IMR-90 (cell line): ENCODE results near the gene OGFOD3. TPM values are rescaled to one million over a fixed set of nuclear protein-coding genes. Genes with fewer than 3 reads are reported as not detected.

Experiments used
- ATAC-seq: fragments of 200-7000 bp; cut with Tn5 transposase; 2 replicates; pipeline ENCODE4 v1.9.1; 2020; ENCODE audit warnings: low read depth, mild to moderate bottlenecking, moderate library complexity
- BruUV-seq: library from RNA; stranded (reverse); fragments of 400-500 nt; replicated peaks from 2 replicates; lab custom pipeline; 2021; lab: Mats Ljungman, UMichigan
- CTCF ChIA-PET: fragments of 300-600 bp; formaldehyde crosslinking; extraction: SDS; loops from one replicate; lab custom pipeline; 2021; ENCODE audit warnings: antibody characterized with exemption; lab: Yijun Ruan, JAX
- POLR2A ChIA-PET: fragments of 300-600 bp; sonication (Branson Sonifier 250); formaldehyde crosslinking; loops from one replicate; lab custom pipeline; 2022; ENCODE audit warnings: antibody characterized with exemption; ENCODE audit not compliant: unreplicated experiment; lab: Charles Lee
- DNase-seq: peaks from one replicate; pipeline ENCODE4 v3.0.0; 2013
- H2AFZ ChIP-seq: replicated peaks from 2 replicates; pipeline ENCODE3; 2013; ENCODE audit warnings: low read length, mild to moderate bottlenecking; ENCODE audit not compliant: poor library complexity
- H2AK5ac ChIP-seq: 2 replicates; pipeline ENCODE4 v1.6.1; 2013; ENCODE audit warnings: low read depth, low read length, inconsistent platforms
- H2AK9ac ChIP-seq: replicated peaks from 2 replicates; pipeline ENCODE3; 2013; ENCODE audit warnings: mild to moderate bottlenecking, low read depth, low read length, moderate library complexity; ENCODE audit not compliant: poor library complexity
- H2BK120ac ChIP-seq: 2 replicates; pipeline ENCODE4 v1.6.1; 2013; ENCODE audit warnings: low read depth, low read length, inconsistent platforms
- H2BK15ac ChIP-seq: 3 replicates; pipeline ENCODE4 v1.6.1; 2013; ENCODE audit warnings: low read depth, low read length, inconsistent platforms
- H2BK20ac ChIP-seq: 2 replicates; pipeline ENCODE4 v1.6.1; 2013; ENCODE audit warnings: low read depth, mild to moderate bottlenecking, inconsistent platforms, low read length, moderate library complexity
- H2BK5ac ChIP-seq: 2 replicates; pipeline ENCODE4 v1.6.1; 2013; ENCODE audit warnings: mild to moderate bottlenecking, low read depth, low read length, inconsistent platforms; ENCODE audit not compliant: poor library complexity, severe bottlenecking
- H3K14ac ChIP-seq: replicated peaks from 2 replicates; pipeline ENCODE4 v1.6.1; 2013; ENCODE audit warnings: low read depth, low read length, inconsistent platforms
- H3K18ac ChIP-seq: 2 replicates; pipeline ENCODE4 v1.6.1; 2013; ENCODE audit warnings: low read depth, low read length, control low read depth
- H3K23ac ChIP-seq: 2 replicates; pipeline ENCODE4 v1.6.1; 2013; ENCODE audit warnings: low read depth, low read length, inconsistent platforms
- H3K27ac ChIP-seq: 2 replicates; pipeline ENCODE4 v1.5.1; 2013; ENCODE audit warnings: mild to moderate bottlenecking, control low read depth, low read length; ENCODE audit not compliant: insufficient read depth
- H3K27me3 ChIP-seq: 2 replicates; pipeline ENCODE4 v1.6.1; 2013; ENCODE audit warnings: low read length; ENCODE audit not compliant: control insufficient read depth, insufficient read depth
- H3K36me3 ChIP-seq: 2 replicates; pipeline ENCODE4 v1.6.1; 2013; ENCODE audit warnings: low read length, mixed read lengths; ENCODE audit not compliant: control insufficient read depth, insufficient read depth
- H3K4ac ChIP-seq: 2 replicates; pipeline ENCODE4 v1.6.1; 2013; ENCODE audit warnings: low read depth, low read length, inconsistent platforms
- H3K4me1 ChIP-seq: 2 replicates; pipeline ENCODE4 v1.6.1; 2013; ENCODE audit warnings: low read length, mixed read lengths; ENCODE audit not compliant: control insufficient read depth, insufficient read depth
- H3K4me2 ChIP-seq: 2 replicates; pipeline ENCODE4 v1.6.1; 2013; ENCODE audit warnings: low read depth, mild to moderate bottlenecking, control low read depth, low read length, moderate library complexity
- H3K4me3 ChIP-seq: 2 replicates; pipeline ENCODE4 v1.5.1; 2013; ENCODE audit warnings: low read depth, mild to moderate bottlenecking, control low read depth, low read length, moderate library complexity; ENCODE audit not compliant: insufficient read depth
- H3K56ac ChIP-seq: 2 replicates; pipeline ENCODE4 v1.6.1; 2013; ENCODE audit warnings: low read length, inconsistent platforms; ENCODE audit not compliant: insufficient read depth; ENCODE audit errors: extremely low read depth
- H3K79me1 ChIP-seq, 2 experiments: 2 replicates each; pipeline ENCODE4 v1.6.1; 2013; ENCODE audit warnings: low read length in 2 of 2, inconsistent platforms in 1 of 2, low read depth in 1 of 2
- H3K9ac ChIP-seq: 2 replicates; pipeline ENCODE4 v1.6.1; 2013; ENCODE audit warnings: low read depth, low read length, control low read depth
- H3K9me1 ChIP-seq: 2 replicates; pipeline ENCODE4 v1.6.1; 2013; ENCODE audit warnings: low read length, inconsistent platforms; ENCODE audit not compliant: insufficient read depth
- H3K9me3 ChIP-seq: 2 replicates; pipeline ENCODE4 v1.6.1; 2013; ENCODE audit warnings: low read length; ENCODE audit not compliant: control insufficient read depth, insufficient read depth
- H4K20me1 ChIP-seq: 2 replicates; pipeline ENCODE4 v1.6.1; 2013; ENCODE audit warnings: low read length, inconsistent platforms; ENCODE audit not compliant: insufficient read depth
- H4K5ac ChIP-seq: 2 replicates; pipeline ENCODE4 v1.6.1; 2013; ENCODE audit warnings: mild to moderate bottlenecking, low read depth, low read length, control low read depth
- H4K8ac ChIP-seq, 2 experiments: 2 replicates each; pipeline ENCODE4 v1.6.1; 2013; ENCODE audit warnings: low read depth in 2 of 2, low read length in 2 of 2, control low read depth in 1 of 2, inconsistent platforms in 1 of 2
- H4K91ac ChIP-seq: 2 replicates; pipeline ENCODE4 v1.6.1; 2013; ENCODE audit warnings: low read depth, low read length, inconsistent platforms; ENCODE audit not compliant: insufficient read depth
- BHLHE40 ChIP-seq: fragments of 150-350 bp; IDR thresholded peaks from 2 replicates; pipeline ENCODE4 v1.6.1; 2016; ENCODE audit warnings: mild to moderate bottlenecking, low read depth, low read length
- CEBPB ChIP-seq: IDR thresholded peaks from 2 replicates; pipeline ENCODE4 v1.6.1; 2012; ENCODE audit warnings: low read depth, low read length, improper control_type of control experiment
- CHD1 ChIP-seq: IDR thresholded peaks from 2 replicates; pipeline ENCODE4 v1.6.1; 2012; ENCODE audit warnings: low read depth, low read length, improper control_type of control experiment
- CTCF ChIP-seq: conservative IDR thresholded peaks from 2 replicates; pipeline ENCODE4 v1.5.1; 2012; ENCODE audit warnings: mild to moderate bottlenecking, low read depth, low read length, improper control_type of control experiment
- ELK1 ChIP-seq: fragments of 150-350 bp; IDR thresholded peaks from 2 replicates; pipeline ENCODE4 v1.6.1; 2016; ENCODE audit warnings: low read depth, mild to moderate bottlenecking, low read length, moderate library complexity, borderline replicate concordance
- FOS ChIP-seq: fragments of 150-350 bp; IDR thresholded peaks from 2 replicates; pipeline ENCODE4 v1.6.1; 2016; ENCODE audit warnings: low read depth, low read length
- MAFK ChIP-seq: IDR thresholded peaks from 2 replicates; pipeline ENCODE4 v1.6.1; 2012; ENCODE audit warnings: low read depth, low read length, improper control_type of control experiment
- MAZ ChIP-seq: IDR thresholded peaks from 2 replicates; pipeline ENCODE4 v1.6.1; 2012; ENCODE audit warnings: low read depth, mild to moderate bottlenecking, low read length, improper control_type of control experiment, moderate library complexity, borderline replicate concordance
- NFE2L2 ChIP-seq: fragments of 150-350 bp; IDR thresholded peaks from 2 replicates; pipeline ENCODE4 v1.6.1; 2016; ENCODE audit warnings: low read depth, mild to moderate bottlenecking, low read length
- POLR2A ChIP-seq: IDR thresholded peaks from 2 replicates; pipeline ENCODE4 v1.6.1; 2012; ENCODE audit warnings: mild to moderate bottlenecking, low read depth, low read length
- RAD21 ChIP-seq: IDR thresholded peaks from 2 replicates; pipeline ENCODE4 v1.6.1; 2012; ENCODE audit warnings: low read length, improper control_type of control experiment
- RCOR1 ChIP-seq: IDR thresholded peaks from 2 replicates; pipeline ENCODE4 v1.6.1; 2012; ENCODE audit warnings: mild to moderate bottlenecking, low read length, improper control_type of control experiment; ENCODE audit not compliant: insufficient replicate concordance
- RFX5 ChIP-seq: IDR thresholded peaks from 2 replicates; pipeline ENCODE4 v1.8.0; 2012; ENCODE audit warnings: low read depth, mild to moderate bottlenecking, low read length, moderate library complexity
- WGBS, 2 experiments: methylation state at CpG; one replicate each; pipeline versions ENCODE4 v1.1.5 to v1.1.7; 2013; ENCODE audit warnings: missing lambda C conversion rate in 2 of 2; ENCODE audit not compliant: insufficient read length in 1 of 2; ENCODE audit errors: extremely low coverage in 2 of 2; 5-methylcytosine and 5-hydroxymethylcytosine counted together
- dilution Hi-C: fragments of 300-500 bp; cut with HindIII; formaldehyde crosslinking; loops from one replicate; pipeline ENCODE4 v1.14.3; 2018; ENCODE audit warnings: low sequenced_read_pairs; ENCODE audit not compliant: unreplicated experiment
- in situ Hi-C: fragments of 300-500 bp; cut with MboI; formaldehyde crosslinking; loops from 3 replicates; pipeline ENCODE4 v1.14.3; 2019; ENCODE audit warnings: low sequenced_read_pairs, inconsistent platforms, mixed read lengths
- intact Hi-C: fragments of 100-400 bp; cut with micrococcal nuclease; formaldehyde crosslinking; loops from 2 replicates; pipeline ENCODE4 v1.10.0; 2022
- polyA plus RNA-seq, 3 experiments: library from polyadenylated mRNA; depleted of rRNA; stranded (reverse); fragments of >200 nt; gene quantifications; 2 replicates each; pipeline ENCODE4 v1.2.3, GENCODE V29; 2012; ENCODE audit warnings: low replicate concordance in 1 of 3
- total RNA-seq: library from RNA; depleted of rRNA; stranded (reverse); fragments of >200 nt; gene quantifications from 2 replicates; pipeline ENCODE4 v1.2.3, GENCODE V29; 2012
- TF ChIP-seq, protein P1 (sequence below): fragments of 150-350 bp; IDR thresholded peaks from 2 replicates; pipeline ENCODE4 v1.6.1; 2017; ENCODE audit warnings: mild to moderate bottlenecking, antibody characterized with exemption, low read length, low read depth

Gene OGFOD3
- total and polyA plus RNA-seq, 2 of the 4 experiments (the other 2 are of a cell fraction): 25.3 to 33.4 TPM

DNA sequence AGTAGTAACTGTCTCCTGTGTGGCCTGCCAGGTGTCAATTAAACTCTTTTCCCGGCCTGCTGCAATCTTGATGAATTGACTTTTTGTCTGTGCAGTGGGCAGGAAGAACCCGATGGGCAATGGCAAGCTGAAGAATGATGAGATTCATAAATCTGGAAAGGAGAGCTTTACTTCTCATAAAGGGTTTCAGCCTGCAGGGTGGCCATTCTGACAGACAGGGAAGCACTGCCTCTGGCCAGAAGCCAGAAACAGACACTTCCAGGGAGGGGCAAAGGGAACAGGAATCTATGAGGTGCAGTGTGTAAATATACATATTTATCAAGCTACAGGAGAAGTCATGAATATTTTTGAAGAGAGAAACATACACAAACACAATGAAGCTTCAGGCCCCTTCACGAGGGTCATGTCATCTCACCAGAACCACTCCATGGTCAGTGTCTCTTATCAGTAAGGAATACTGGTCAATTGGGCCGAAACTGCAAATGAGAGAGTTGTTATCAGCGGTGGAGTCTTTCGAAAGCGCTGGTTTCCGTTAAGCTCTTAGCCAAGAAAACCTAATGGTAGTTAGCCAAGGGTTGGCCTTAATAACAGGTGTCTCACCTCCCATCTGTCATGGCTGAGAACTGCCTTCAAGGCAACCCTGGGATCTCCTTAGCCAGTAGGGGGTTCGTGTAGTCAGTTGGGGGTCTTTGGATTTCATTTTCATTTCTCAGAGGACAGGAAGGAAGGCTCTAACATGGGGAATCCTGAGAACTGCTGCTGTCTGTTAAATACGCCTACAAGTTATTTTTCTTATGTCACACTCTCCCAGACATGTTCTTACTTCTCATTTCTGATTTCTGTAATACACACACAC, 38.9 kb upstream of the OGFOD3 start:
- POLR2A ChIA-PET: no interaction called here
- dilution Hi-C loops: no loop called here
- peak overlapping the region; percentile 40 for H4K5ac ChIP-seq
- H3K4ac ChIP-seq: peak overlapping the region; percentile 37
- CTCF ChIA-PET: no interaction called here
- H2BK15ac ChIP-seq: peak overlapping the region; percentile 2; the same call in 1 of the 3 replicates
- H3K9me1 ChIP-seq: peaks cover 8% of the 10 kb centered on the region; the same call in 1 of the 2 replicates
- peak overlapping the region; percentile 14 to 78 for H4K8ac ChIP-seq
- DNase-seq (no peak), ATAC-seq (no peak)
- peak overlapping the region; percentile 54 for H4K91ac ChIP-seq
- H3K9me3 ChIP-seq: no peaks in the 10 kb centered on the region
- H3K4me1 ChIP-seq: peaks cover 3% of the 10 kb centered on the region
- intact Hi-C loops: loop anchor here (5.0 kb wide), 1 partner anchor 95 kb away; no protein-coding TSS in a partner anchor
- 75% methylated on average over 4 of the region's 10 CpGs; no CpG with 5 or more reads in 1 of the 2 experiments for WGBS, 2 experiments
- peak overlapping the region; percentile 86; the same call in 1 of the 2 replicates for H3K27ac ChIP-seq
- H3K18ac ChIP-seq: no peak overlapping the region
- peaks cover 13 to 34% of the 10 kb centered on the region in 2 experiments for H3K79me1 ChIP-seq
- peak overlapping the region; percentile 80 for H3K4me2 ChIP-seq
- peak overlapping the region; percentile 87 for H2BK5ac ChIP-seq
- H2AK9ac ChIP-seq: peak overlapping the region; percentile 87
- peaks cover 8% of the 10 kb centered on the region for H4K20me1 ChIP-seq
- in situ Hi-C loops: no loop called here
- H2BK120ac ChIP-seq: peak overlapping the region; percentile 51; the same call in 1 of the 2 replicates
- no peak overlapping the region; the same call in 1 of the 2 replicates for H3K56ac ChIP-seq
- peak overlapping the region; percentile 82 for H2AK5ac ChIP-seq
- peak overlapping the region; percentile 55; the same call in 1 of the 2 replicates for H3K4me3 ChIP-seq
- BruUV-seq: no TSS peak
- H3K9ac ChIP-seq: peak overlapping the region; percentile 10; the same call in 1 of the 2 replicates
- H2AFZ ChIP-seq: peak overlapping the region; percentile 15
- H2BK20ac ChIP-seq: no peak overlapping the region; the same call in 1 of the 2 replicates
- H3K27me3 ChIP-seq: no peaks in the 10 kb centered on the region
- H3K36me3 ChIP-seq: peaks cover 17% of the 10 kb centered on the region
- H3K23ac ChIP-seq: peak overlapping the region; percentile 1; the same call in 1 of the 2 replicates
- H3K14ac ChIP-seq: peak overlapping the region; percentile 32; the same call in 1 of the 2 replicates
- TF ChIP-seq MAFK (no peak), CHD1 (no peak), FOS (no peak), CTCF (no peak), CEBPB (no peak), BHLHE40 (no peak), ELK1 (no peak), RFX5 (no peak), RCOR1 (no peak), RAD21 (no peak), MAZ (no peak), POLR2A (no peak), NFE2L2 (no peak)
- TF ChIP-seq, protein P1, sequence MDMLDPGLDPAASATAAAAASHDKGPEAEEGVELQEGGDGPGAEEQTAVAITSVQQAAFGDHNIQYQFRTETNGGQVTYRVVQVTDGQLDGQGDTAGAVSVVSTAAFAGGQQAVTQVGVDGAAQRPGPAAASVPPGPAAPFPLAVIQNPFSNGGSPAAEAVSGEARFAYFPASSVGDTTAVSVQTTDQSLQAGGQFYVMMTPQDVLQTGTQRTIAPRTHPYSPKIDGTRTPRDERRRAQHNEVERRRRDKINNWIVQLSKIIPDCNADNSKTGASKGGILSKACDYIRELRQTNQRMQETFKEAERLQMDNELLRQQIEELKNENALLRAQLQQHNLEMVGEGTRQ: no peak
